SH-SY5Y (cell line): Measurements from ENCODE around the gene OR2T4.

Source experiments
- GATA2 ChIP-seq: IDR thresholded peaks from 2 replicates; pipeline ENCODE4 v1.6.1; 2011; ENCODE audit warnings: mild to moderate bottlenecking, low read depth, low read length
- GATA3 ChIP-seq: IDR thresholded peaks from 2 replicates; pipeline ENCODE4 v1.6.1; 2011; ENCODE audit warnings: low read depth, mild to moderate bottlenecking, low read length, moderate library complexity

- TF ChIP-seq GATA2 = no peak
- no peak for TF ChIP-seq GATA3
These were observed 41.3 kb downstream of the OR2T4 start, which contains the start of gene OR2T1 for GRCh38 chr1:248402748-248403147.
